GM19452 (cell line): ENCODE results near the gene ZNF134.

Source experiments
- ATAC-seq: cut with Tn5 transposase; IDR thresholded peaks from one replicate; pipeline ENCODE4 v1.9.1; 2021; ENCODE audit not compliant: unreplicated experiment

Gene ZNF134

GRCh38 chr19:57637379-57637778 lies 23.3 kb downstream of the ZNF134 start:
- no peak for ATAC-seq

GRCh38 chr19:57641715-57642234 lies 27.7 kb downstream of the ZNF134 start:
- ATAC-seq: no peak

DNA sequence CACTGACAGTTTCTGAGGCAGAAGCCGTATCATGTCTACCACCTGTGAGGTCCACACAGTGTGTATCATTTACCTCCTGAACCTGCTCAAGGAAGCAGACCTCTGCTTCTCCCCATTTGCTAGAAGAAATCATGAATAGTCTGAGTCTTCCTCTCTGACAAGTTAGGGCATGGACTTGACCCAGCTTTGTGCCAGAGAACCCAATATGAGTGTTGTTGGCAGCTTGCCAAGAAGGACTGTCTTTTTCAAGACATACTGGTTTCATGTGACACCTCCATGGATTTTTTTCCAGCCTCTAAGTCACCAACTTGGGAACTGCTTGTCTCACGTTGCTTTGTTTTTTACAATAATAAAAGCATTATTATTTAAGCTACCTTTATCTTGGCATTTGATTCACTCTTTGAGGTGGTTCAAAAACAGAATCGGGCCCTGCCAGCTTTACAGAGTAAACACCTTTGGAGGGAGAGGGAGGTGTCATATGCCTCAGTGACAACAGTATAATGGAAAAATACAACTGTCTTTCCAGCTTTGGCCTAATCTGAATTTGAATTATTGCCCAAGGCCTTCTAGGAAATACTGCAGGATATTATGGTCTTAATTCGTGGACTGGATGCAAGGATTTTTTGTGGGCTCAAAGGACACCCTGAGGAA lies 28.5 kb downstream of the ZNF134 start:
- no peak for ATAC-seq

- ATAC-seq: no peak
Measured at GRCh38 chr19:57643734-57644133, 29.7 kb downstream of the ZNF134 start.

DNA sequence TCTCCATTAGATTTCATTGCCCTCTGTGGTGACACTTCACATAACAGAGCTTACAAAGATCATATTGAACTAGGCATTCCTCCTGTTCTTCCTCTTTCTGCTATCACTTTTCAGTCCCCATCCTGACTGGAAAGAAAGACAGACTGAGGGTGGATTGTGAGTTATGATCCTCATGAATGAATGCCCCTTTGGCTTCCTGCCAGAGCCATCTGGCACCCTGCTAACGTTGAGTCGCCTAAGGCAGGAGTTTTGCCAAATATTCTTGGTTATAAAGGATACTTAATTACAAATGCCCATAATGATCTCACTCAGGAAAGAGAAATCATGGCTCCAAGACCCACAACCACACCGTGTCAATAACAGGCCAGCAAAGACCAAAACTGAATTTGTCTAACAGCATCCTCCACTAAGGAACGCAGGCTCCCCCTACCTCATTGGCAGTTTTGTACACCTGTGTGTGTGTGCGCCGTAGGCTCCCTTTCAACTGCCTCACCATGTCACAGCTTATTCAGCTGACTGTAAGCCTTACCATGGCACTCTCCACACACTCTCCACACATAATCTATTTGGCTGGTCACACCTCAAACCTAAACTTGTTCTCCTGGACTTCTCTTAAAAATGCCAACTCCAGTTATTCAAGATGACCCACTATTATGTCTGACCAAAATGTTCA lies 34.4 kb downstream of the ZNF134 start:
- ATAC-seq: no peak

GRCh38 chr19:57651654-57651996 lies 37.6 kb downstream of the ZNF134 start:
- no peak for ATAC-seq

DNA sequence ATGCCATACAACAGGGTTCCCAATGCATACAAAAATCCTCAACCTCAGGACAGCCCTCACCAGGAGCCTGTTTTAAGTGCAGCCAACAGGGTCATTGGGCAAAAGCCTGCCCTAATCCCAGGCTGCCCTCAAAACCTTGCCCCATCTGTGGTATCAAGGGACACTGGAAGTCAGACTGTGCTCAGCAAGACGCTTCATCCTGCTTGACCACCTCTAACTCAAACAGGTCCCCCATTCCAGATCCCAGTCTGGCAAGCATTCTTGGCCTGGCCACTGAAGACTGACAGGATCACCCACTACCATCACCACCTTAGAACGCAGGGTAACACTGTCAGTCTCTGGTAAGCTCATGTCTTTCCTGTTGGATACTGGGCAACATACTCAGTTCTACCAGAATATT lies 39.6 kb downstream of the ZNF134 start:
- no peak for ATAC-seq

- ATAC-seq: no peak
Measured at GRCh38 chr19:57655443-57655842, 41.4 kb downstream of the ZNF134 start.

GRCh38 chr19:57656346-57656745 lies 42.3 kb downstream of the ZNF134 start:
- no peak for ATAC-seq

- ATAC-seq: no peak
Measured at GRCh38 chr19:57664269-57665127, 50.5 kb downstream of the ZNF134 start.

GRCh38 chr19:57665261-57665806 lies 51.3 kb downstream of the ZNF134 start:
- ATAC-seq: no peak

GRCh38 chr19:57667228-57667627 lies 53.2 kb downstream of the ZNF134 start:
- no peak for ATAC-seq

DNA sequence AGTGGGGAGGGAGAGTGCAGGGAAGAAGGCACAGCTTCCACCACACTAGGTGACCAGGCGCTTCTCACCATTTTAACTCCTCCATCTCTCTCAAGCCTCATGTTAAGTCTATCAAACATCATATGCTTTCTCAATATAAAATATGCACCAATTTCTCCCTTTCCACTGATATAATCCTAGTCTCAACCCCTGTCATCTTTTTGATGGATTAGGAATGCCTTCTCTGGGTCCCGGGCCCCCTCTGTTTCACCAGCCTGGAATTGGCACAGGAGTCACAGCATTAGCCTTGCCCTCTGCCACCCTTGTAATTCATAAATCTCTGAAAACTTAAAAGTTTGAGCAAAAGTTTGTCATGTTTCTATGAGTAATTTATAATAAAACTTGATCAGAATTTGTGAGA lies 54.6 kb downstream of the ZNF134 start, which contains the start of gene ZSCAN4:
Gene ZSCAN4 (plus strand): TSS at position 301 of the 400 bp plus-strand sequence. CDS start 7,211 bp downstream, outside the sequence.
- ATAC-seq: no peak

DNA sequence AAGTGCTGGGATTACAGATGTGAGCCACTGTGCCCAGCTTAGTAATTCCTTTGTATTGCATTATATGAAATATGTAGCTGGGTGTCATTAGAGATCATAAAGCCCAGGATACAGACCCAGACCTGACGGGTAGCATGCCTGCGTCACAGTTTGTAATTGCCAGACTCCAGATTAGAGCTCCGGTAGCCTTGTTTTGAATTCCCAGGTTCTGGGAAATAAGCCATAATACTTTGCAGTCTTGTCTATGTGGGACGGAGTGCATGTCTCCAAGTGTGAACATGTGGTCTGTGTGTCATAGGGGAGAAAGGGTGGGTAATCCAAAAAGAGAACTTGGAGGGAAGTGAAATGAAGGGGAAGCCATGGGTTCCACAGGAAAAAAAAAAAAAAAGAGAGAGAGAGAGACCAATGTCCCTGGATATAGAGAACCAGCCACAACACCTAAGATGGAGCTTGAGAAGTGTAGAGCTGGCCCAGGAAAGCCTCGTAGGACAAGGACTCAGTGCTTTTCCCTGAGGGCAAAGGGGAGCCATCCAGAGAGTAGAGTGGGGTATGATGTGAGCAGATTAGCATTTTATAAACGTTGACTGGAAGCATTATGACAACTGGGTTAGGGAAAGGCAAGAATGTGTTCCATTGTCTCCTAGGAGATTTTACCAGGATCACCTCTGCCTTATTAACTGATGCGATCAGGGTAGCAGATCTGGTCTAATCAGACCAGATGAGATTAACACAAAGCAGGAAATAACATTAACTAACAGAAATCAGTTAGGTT lies 57.3 kb downstream of the ZNF134 start:
- ATAC-seq: no peak

DNA sequence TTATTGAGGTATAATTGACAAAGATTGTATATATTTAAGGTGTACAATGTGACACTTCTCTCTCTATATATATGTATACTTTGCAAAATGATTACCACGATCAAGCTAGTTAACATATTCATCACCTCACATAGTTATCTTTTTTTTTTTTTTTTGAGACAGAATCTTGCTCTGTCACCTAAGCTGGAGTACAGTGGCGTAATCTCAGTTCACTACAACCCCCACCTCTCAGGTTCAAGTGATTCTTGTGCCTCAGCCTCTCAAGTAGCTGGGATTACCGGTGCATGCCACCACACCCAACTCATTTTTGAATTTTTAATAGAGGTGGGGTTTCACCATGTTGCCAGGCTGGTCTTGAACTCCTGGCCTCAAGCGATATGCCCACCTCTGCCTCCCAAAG lies 58.4 kb downstream of the ZNF134 start:
- ATAC-seq: no peak
